SW480 (cell line): Measurements from ENCODE around the gene ADGRG3.

Source experiments
- DNase-seq: peaks from one replicate; pipeline ENCODE4 v3.0.0-alpha.2; 2016; ENCODE audit warnings: low spot score

The ADGRG3 gene

GRCh38 chr16:57736419-57737351 is 68.6 kb downstream of the ADGRG3 start:
- DNase-seq = peak; percentile 66

- no peak for DNase-seq
These were observed 70.7 kb downstream of the ADGRG3 start for GRCh38 chr16:57738844-57739243.
